Activated CD8-positive, alpha-beta memory T cell treated with anti-CD3 and anti-CD28 coated beads for 48 hours (primary cell): ENCODE measurements around the gene OBI1.

ENCODE experiments used
- DNase-seq, 3 experiments: peaks; one replicate each; pipeline ENCODE4 v3.0.0-alpha.2; 2020; ENCODE audit warnings: low read depth in 2 of 3, low spot score in 2 of 3

Gene OBI1

DNA sequence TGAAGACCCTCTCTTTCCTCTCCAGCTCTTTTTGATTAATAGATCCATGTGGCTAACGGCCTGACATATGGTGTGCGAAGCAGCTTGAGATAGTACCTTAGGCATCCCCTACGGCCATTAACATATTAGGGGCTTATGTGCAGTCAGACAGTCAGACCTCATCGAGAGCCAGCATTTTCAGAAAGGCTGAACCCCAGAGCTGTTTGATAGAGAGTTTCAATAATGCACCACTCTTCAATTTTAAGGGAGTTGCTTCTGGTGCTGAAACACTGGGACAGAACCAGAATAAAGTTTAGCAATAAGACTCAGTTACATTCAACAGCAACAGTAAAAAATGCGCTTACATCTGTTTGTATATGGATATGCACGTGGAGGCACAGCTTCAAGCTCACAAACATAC, 66.4 kb downstream of the OBI1 start:
- DNase-seq = no peak

DNA sequence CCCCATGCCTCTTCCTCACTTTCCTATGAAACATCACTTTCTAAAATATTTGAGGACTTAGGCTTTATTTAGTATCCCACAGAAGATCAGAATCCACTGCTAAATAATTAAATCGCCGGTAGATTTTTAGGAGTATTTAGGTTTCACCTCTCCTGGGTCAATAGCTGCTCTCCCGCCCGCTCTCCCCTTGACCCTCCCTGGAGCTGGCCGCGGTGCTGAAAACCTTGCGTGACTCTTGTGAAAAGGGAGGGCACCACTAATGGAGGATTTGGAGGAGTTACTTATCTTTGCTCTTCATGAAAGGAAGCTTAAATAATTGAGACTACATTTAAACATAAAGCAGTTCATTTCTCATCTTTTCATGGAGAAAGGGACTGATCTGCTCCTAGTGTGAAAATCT, 69.7 kb downstream of the OBI1 start:
- DNase-seq = no peak

DNA sequence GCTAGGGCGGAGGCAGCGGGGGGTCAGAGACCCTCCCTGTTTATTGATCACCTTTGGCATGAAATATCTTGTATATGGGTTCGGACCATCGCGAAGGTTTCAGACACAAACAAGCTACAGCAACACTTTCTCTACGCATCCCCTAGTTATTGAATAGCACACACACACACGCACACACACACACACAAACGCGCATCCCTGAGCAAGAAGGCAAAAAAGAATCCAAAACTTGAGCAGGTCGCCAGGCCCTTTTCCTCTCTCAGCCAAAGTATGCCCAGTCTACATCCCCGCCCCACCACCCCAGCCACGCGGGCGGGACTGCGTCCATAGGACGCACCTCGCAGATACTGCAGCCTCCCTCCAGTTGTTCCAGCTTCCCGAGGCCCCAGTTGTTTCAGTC, 71.6 kb downstream of the OBI1 start:
- DNase-seq = no peak

DNA sequence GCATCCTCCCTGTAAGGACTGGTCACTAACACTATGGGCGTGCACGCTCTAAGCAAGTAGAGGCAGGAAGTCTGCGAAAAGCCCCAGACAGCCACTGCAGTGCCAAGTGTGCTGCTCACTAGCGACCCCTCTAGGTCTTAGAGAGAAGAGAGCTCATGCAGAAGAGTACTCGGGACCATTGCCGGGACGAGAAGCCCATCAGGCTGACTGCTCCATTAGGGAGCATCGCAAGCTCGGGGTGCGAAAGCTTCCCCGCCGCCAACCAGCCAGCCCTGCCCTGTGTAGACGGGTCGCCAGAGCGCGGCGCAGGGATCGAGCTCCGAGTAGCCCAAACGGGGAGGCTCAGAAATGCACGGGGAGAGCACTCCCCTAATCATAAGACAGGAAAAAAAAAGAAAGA, 72.2 kb downstream of the OBI1 start:
- DNase-seq = no peak

DNA sequence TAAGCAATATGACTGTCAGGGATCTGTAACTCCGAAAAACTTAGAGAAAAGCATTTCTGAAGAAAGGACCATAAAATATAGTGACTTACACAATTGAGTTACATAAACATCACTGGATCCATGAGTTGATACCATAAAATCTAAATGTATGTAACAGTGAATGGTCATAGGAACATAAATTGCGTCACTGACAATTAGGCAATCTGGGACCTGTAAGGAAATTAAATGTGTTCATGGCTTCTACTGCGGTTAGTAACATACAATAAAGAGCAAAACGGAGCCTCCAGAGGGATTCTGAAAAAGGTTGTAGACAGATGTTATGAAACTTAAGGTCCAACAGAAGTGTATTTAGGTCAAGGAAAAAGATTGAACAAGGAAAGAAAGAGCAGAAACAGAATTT, 82.7 kb downstream of the OBI1 start:
- DNase-seq = no peak

DNA sequence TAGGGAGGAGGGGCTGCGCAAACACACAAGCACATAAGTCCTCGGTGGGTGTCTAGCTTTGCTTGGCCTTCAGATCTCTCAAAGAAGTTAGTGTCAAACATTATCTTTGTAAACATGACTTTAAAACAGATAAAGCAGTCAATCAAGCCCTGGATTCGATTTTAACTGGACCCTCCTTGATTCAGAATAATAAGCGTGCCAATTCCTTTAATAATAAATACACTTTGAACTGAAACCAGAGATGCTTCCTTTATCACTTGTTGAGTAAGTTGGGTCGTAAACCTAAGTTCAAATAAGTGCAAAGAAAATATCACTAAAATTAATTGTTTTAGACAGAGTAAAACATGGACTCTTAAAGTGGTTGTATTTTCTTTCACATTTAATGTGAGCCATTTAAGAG, 86.5 kb downstream of the OBI1 start:
- DNase-seq = no peak

DNA sequence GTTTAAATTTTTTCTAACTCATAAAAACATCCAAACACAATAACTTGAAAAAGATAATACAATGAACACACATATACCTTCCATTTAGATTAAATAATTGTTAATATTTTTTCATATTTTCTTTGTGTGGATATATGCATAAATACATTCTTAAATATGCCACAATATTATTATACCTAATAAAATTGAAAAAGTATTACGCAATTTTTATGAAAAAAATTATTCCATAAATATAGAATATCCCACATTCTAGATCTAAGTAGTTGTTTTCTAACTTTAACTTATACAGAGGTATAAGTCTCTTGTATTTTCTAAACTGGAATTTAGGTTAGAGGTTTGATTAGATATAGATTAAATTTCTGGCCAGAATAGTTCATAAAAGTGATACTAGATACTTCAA, 89.9 kb downstream of the OBI1 start:
- no peak for DNase-seq

DNA sequence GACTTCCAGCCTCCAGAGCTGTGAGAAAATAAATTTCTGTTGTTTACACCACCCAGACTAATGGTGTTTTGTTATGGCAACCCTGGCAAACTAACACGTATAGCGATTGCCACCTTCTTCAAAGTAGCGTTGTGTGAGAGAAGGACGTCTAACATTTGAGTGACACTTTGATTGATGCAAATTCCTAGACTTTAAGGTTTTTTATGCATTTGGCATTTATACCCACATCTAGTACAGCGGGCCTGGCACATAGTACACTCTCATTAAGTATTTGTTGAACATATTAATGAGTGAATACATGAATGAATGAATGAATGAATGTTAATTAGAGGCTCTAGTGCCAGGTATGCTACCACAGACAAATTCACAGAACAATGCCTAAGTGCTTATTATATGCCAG, 92.3 kb downstream of the OBI1 start:
- DNase-seq = no peak
